SU-DHL-6 (cell line): ENCODE results near the gene PRKCE.

ENCODE experiments used
- EZH2phosphoT487 ChIP-seq: fragments of 200-600 bp; sonication (generic), shearing (Covaris generic); conservative IDR thresholded peaks from 2 replicates; pipeline ENCODE4 v1.6.1; 2018; ENCODE audit warnings: mild to moderate bottlenecking, antibody characterized with exemption, low read length, moderate library complexity, mixed read lengths
- TF ChIP-seq, protein P1 (sequence below): fragments of 200-600 bp; sonication (generic); IDR thresholded peaks from one replicate; pipeline ENCODE4 v1.5.1; 2017; ENCODE audit warnings: antibody characterized with exemption, mild to moderate bottlenecking, low read length, moderate library complexity; ENCODE audit not compliant: insufficient read depth, poor library complexity, severe bottlenecking

- TF ChIP-seq, protein P1, sequence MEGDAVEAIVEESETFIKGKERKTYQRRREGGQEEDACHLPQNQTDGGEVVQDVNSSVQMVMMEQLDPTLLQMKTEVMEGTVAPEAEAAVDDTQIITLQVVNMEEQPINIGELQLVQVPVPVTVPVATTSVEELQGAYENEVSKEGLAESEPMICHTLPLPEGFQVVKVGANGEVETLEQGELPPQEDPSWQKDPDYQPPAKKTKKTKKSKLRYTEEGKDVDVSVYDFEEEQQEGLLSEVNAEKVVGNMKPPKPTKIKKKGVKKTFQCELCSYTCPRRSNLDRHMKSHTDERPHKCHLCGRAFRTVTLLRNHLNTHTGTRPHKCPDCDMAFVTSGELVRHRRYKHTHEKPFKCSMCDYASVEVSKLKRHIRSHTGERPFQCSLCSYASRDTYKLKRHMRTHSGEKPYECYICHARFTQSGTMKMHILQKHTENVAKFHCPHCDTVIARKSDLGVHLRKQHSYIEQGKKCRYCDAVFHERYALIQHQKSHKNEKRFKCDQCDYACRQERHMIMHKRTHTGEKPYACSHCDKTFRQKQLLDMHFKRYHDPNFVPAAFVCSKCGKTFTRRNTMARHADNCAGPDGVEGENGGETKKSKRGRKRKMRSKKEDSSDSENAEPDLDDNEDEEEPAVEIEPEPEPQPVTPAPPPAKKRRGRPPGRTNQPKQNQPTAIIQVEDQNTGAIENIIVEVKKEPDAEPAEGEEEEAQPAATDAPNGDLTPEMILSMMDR, result no peak
- no peak for TF ChIP-seq EZH2phosphoT487
Observed at GRCh38 chr2:45851576-45852304, 200.3 kb downstream of the PRKCE start.
